ENCODE data around the gene CHAT.

Gene CHAT

GRCh38 chr10:49599546-49599945 lies 14.3 kb upstream of the CHAT start:
- no peak overlapping the region for H3K4me3 ChIP-seq (replicated peaks; ENCODE audit: low read depth, low read length)
- DNase-seq (ENCODE audit: extremely low read depth, low read depth), result no peak
- TF ChIP-seq, protein P1, sequence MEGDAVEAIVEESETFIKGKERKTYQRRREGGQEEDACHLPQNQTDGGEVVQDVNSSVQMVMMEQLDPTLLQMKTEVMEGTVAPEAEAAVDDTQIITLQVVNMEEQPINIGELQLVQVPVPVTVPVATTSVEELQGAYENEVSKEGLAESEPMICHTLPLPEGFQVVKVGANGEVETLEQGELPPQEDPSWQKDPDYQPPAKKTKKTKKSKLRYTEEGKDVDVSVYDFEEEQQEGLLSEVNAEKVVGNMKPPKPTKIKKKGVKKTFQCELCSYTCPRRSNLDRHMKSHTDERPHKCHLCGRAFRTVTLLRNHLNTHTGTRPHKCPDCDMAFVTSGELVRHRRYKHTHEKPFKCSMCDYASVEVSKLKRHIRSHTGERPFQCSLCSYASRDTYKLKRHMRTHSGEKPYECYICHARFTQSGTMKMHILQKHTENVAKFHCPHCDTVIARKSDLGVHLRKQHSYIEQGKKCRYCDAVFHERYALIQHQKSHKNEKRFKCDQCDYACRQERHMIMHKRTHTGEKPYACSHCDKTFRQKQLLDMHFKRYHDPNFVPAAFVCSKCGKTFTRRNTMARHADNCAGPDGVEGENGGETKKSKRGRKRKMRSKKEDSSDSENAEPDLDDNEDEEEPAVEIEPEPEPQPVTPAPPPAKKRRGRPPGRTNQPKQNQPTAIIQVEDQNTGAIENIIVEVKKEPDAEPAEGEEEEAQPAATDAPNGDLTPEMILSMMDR (IDR thresholded peaks at IDR 0.05; ENCODE audit: low read depth, low read length, missing control alignments), result no peak

DNA sequence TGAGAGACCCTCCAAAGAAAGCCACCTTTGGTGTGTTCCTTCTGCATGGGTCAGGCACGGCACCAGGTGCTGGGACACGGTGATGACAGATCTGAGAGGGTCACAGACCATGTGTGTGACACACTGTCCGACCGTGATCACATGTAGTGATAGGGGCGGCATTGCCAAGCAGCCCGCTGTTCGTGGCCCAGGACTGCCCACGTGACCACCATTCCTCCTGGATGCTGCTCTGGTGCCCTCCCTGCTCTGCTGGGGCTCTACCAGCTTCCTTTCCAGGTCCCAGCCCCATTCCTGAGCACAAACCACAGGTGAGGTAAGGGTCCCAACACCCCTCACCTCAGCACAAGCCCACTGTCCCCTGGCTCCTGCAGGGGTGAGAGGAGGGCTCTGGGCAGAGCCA lies 13.8 kb upstream of the CHAT start:
- DNase-seq (ENCODE audit: extremely low read depth, low read depth), result no peak
- H3K4me3 ChIP-seq (replicated peaks; ENCODE audit: low read depth, low read length), result no peak overlapping the region
- TF ChIP-seq, protein P1 (IDR thresholded peaks at IDR 0.05; ENCODE audit: low read depth, low read length, missing control alignments), result no peak

DNA sequence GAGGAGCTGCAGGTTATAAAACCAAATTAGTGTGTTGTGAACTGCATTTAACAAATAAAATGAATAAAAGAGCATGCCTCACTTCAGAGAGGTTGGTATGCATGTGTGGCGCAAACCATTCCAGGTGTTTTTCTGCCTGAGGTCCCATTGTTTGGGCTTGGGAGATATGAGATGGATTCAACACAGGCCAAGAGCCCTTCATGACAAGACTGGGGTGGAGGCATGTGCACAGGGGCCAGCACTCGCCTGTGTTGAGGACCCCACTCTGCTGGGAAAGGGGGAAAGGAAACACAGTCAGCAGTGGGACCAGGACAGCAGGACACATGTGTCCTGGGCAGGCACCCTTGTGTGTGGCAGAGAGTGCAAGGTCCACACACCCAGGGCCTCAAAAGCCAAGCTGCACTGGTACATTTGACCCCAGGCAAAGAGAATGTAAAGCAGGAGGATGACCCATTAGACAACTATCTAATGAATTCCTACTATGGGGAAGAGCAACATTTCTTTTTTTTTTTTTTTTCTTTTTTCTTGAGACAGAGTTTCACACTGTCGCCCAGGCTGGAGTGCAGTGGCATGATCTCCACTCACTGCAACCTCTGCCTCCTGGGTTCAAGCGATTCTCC lies 12.9 kb upstream of the CHAT start:
- no peak for DNase-seq (ENCODE audit: extremely low read depth, low read depth)
- no peak overlapping the region for H3K4me3 ChIP-seq (replicated peaks; ENCODE audit: low read depth, low read length)
- TF ChIP-seq, protein P1 (IDR thresholded peaks at IDR 0.05; ENCODE audit: low read depth, low read length, missing control alignments), result no peak

GRCh38 chr10:49601857-49602256 lies 12.0 kb upstream of the CHAT start:
- no peak overlapping the region for H3K4me3 ChIP-seq (replicated peaks; ENCODE audit: low read depth, low read length)
- DNase-seq (ENCODE audit: extremely low read depth, low read depth), result no peak
- TF ChIP-seq, protein P1 (IDR thresholded peaks at IDR 0.05; ENCODE audit: low read depth, low read length, missing control alignments), result no peak

- TF ChIP-seq, protein P1 (IDR thresholded peaks at IDR 0.05; ENCODE audit: low read depth, low read length, missing control alignments), result no peak
- no peak overlapping the region for H3K4me3 ChIP-seq (replicated peaks; ENCODE audit: low read depth, low read length)
- no peak for DNase-seq (ENCODE audit: extremely low read depth, low read depth)
Observed at GRCh38 chr10:49602380-49603023, 11.3 kb upstream of the CHAT start.

DNA sequence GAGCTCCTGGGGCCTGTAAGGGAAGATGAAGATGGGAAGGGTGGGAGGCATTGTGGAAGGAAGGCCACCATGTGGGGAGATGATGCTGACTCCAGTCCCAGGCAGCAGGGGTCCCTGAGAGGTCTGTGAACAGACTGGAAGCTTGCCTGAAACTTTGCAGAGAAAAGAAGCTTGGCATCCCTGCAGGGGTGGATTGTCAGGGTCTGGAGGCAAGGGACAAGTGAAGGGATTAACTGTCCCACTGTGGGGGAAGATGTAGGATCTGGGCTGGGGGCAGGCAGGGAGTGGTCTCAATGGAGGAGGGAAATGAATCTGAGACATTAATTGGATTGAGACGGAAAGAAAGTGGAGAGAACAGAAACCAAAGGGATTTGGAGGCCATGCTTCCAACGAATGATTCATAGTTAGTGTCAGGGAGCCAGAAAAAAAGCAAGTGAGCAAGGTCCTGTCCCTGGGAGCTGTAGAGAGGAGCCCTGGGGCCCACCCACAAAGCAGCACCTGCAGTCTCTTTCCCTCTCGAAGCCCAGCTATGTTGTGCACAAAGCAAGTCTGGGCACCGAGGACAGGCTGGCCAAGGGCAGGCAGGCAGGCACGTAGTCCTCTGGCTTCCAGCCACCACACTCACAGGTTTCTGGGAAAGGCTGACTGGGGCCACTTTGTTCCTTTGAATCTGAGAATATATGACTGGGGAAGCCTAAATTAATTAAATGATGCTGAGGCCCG lies 8.5 kb upstream of the CHAT start:
- DNase-seq (ENCODE audit: extremely low read depth, low read depth), result no peak
- TF ChIP-seq, protein P1 (IDR thresholded peaks at IDR 0.05; ENCODE audit: low read depth, low read length, missing control alignments), result no peak
- H3K4me3 ChIP-seq (replicated peaks; ENCODE audit: low read depth, low read length), result no peak overlapping the region
